Measurements from ENCODE around the gene ADIPOQ. TPM values are rescaled to one million over a fixed set of nuclear protein-coding genes. Genes with fewer than 3 reads are reported as not detected.

ADIPOQ gene
- total and polyA plus RNA-seq, 2 of the 13 experiments (the other 11 are each of a cell fraction or from before 2014, with no cell fraction given): not detected

- no peak for TF ChIP-seq ZNF451 (CRISPR knock-in tag; IDR thresholded peaks at IDR 0.05)
- TF ChIP-seq ZBTB25 (CRISPR knock-in tag; IDR thresholded peaks at IDR 0.05): no peak
- TF ChIP-seq CSRNP2 (CRISPR knock-in tag; conservative IDR thresholded peaks at IDR 0.05; ENCODE audit: low read depth): no peak
- TF ChIP-seq ZNF44 (CRISPR knock-in tag; IDR thresholded peaks at IDR 0.05): no peak
- no peak for TF ChIP-seq ZFP82 (CRISPR knock-in tag; IDR thresholded peaks at IDR 0.05; ENCODE audit: borderline replicate concordance)
- TF ChIP-seq ZNF446 (CRISPR knock-in tag; IDR thresholded peaks at IDR 0.05): 0 out of 2 replicates have a peak, but pooled peaks have one; percentile 43
- no peak; the same call in 1 of the 2 replicates for TF ChIP-seq ZNF501 (CRISPR knock-in tag; IDR thresholded peaks at IDR 0.05)
- TF ChIP-seq CC2D1A (CRISPR knock-in tag; IDR thresholded peaks at IDR 0.05): no peak
- 0 out of 2 replicates have a peak, but pooled peaks have one; percentile 27 for TF ChIP-seq ZBTB43 (CRISPR knock-in tag; conservative IDR thresholded peaks at IDR 0.05)
- no peak for TF ChIP-seq ZNF468 (CRISPR knock-in tag; IDR thresholded peaks at IDR 0.05)
- no peak for TF ChIP-seq DNMT3B (CRISPR knock-in tag; conservative IDR thresholded peaks at IDR 0.05)
- no peak for TF ChIP-seq NR2F6 (IDR thresholded peaks at IDR 0.05)
- no peak for TF ChIP-seq NR2F6 (CRISPR knock-in tag; IDR thresholded peaks at IDR 0.05)
- no peak for TF ChIP-seq ZNF747 (CRISPR knock-in tag; IDR thresholded peaks at IDR 0.05; ENCODE audit: borderline replicate concordance)
- TF ChIP-seq HNRNPUL1 (IDR thresholded peaks at IDR 0.05; ENCODE audit: low read depth, low read length): no peak
- TF ChIP-seq NR0B2 (CRISPR knock-in tag; IDR thresholded peaks at IDR 0.05): no peak
- 0 out of 2 replicates have a peak, but pooled peaks have one; percentile 12 for TF ChIP-seq HOXA3 (CRISPR knock-in tag; IDR thresholded peaks at IDR 0.05)
- 0 out of 2 replicates have a peak, but pooled peaks have one; percentile 44 for TF ChIP-seq MIXL1 (CRISPR knock-in tag; IDR thresholded peaks at IDR 0.05)
- TF ChIP-seq ZNF607 (CRISPR knock-in tag; IDR thresholded peaks at IDR 0.05; ENCODE audit: borderline replicate concordance): peak; percentile 81
- no peak; the same call in 1 of the 2 replicates for TF ChIP-seq ATF2 (CRISPR knock-in tag; IDR thresholded peaks at IDR 0.05)
- TF ChIP-seq IRF2 (CRISPR knock-in tag; IDR thresholded peaks at IDR 0.05): no peak
- peak; percentile 40; the same call in 1 of the 2 replicates for TF ChIP-seq THAP8 (CRISPR knock-in tag; IDR thresholded peaks at IDR 0.05; ENCODE audit: borderline replicate concordance)
- TF ChIP-seq ZNF775 (CRISPR knock-in tag; IDR thresholded peaks at IDR 0.05; ENCODE audit: borderline replicate concordance): no peak
- no peak for TF ChIP-seq KMT2A (CRISPR knock-in tag; IDR thresholded peaks at IDR 0.05)
Observed at GRCh38 chr3:186826976-186827857, 15.3 kb upstream of the ADIPOQ start (continued).
